ENCODE results near the gene ALDH1A2. TPM values are rescaled to one million over a fixed set of nuclear protein-coding genes. Genes with fewer than 3 reads are reported as not detected.

ALDH1A2 gene
- total and polyA plus RNA-seq, 8 donors = 1.6 to 6.6 (median 3.4) TPM

DNA sequence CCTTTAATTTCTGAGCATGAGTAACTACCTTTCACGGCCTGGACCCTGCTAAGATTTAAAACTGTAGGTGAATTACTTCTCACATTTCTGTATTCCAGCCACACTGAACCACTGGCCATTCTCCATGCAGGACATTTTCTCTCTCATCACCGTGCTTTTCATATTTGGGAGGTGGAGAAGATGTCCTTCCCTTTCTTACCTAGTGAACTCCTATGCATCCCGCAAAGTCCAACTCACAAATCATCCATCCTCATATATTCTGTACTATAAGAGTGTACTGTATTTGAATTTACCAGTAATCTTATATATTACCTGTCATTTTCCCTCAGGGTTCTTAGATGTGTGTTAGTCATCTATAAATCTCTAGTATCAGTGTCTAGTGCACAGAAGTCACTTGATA lies 139.9 kb downstream of the ALDH1A2 start:
- intact Hi-C loops (cut with DNase I) = no loop called here
- Histone ChIP-seq H3K9me3 (no peaks in the 10 kb centered on the region), H3K36me3 (no peaks in the 10 kb centered on the region), H3K27me3 (no peaks in the 10 kb centered on the region), H3K27ac (no peak overlapping the region), H3K4me3 (no peak overlapping the region), H3K4me1 (peaks cover 9 to 24% (median 16%) of the 10 kb centered on the region in 3 donors)
- FAIRE-seq = no peak
- TF ChIP-seq, protein P1, sequence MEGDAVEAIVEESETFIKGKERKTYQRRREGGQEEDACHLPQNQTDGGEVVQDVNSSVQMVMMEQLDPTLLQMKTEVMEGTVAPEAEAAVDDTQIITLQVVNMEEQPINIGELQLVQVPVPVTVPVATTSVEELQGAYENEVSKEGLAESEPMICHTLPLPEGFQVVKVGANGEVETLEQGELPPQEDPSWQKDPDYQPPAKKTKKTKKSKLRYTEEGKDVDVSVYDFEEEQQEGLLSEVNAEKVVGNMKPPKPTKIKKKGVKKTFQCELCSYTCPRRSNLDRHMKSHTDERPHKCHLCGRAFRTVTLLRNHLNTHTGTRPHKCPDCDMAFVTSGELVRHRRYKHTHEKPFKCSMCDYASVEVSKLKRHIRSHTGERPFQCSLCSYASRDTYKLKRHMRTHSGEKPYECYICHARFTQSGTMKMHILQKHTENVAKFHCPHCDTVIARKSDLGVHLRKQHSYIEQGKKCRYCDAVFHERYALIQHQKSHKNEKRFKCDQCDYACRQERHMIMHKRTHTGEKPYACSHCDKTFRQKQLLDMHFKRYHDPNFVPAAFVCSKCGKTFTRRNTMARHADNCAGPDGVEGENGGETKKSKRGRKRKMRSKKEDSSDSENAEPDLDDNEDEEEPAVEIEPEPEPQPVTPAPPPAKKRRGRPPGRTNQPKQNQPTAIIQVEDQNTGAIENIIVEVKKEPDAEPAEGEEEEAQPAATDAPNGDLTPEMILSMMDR (IDR thresholded peaks at IDR 0.05) = no peak
- 90 to 93% methylated on average over 3 of the region's 3 CpGs for WGBS, 2 donors
- DNase-seq = no peak
- ATAC-seq = no peak

DNA sequence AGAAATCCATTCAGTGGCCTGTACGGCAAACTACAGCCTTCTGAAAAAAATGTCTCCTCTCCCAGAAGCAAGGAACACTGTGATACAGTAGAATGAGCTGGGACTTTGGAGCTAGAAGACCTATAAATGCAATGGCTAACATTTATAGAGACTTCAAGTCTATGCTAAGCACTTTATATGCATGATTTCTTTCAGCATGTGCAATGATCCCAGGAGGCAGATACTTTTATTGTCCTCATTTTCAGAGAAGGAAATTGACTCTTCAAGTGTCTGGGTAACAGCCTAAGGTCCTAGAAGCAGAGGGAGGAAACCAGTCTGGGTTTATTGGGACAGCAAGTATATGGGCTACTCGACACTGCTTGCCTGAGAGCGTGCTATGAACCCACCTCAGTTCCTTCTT lies 140.9 kb downstream of the ALDH1A2 start:
- FAIRE-seq = no peak
- no peak for ATAC-seq

DNA sequence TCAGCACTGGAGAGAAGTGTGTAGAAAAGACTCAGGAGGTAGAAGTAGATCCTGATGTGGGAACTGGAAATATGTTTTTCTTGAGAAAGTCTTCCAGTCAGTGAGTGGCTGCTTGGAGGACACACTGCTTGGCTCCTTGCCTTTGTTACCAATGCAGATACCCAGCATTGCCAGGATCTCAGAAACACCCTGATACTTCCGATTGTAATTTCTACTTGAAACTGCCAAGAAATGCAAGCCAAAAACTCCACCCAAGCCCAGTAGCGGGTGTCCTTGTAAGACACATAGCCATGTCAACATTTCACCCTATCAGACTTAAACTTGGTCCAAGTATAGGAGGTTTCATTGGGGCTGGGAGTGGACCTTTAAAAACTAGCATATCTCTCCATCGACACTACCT lies 141.8 kb downstream of the ALDH1A2 start:
- no peaks in the 10 kb centered on the region for H3K27me3 ChIP-seq
- intact Hi-C loops (cut with DNase I) = no loop called here
- peak overlapping the region in 1 of 4 donors; percentile 2 for H3K4me3 ChIP-seq
- TF ChIP-seq, protein P1 (IDR thresholded peaks at IDR 0.05) = no peak
- H3K9me3 ChIP-seq = no peaks in the 10 kb centered on the region
- ATAC-seq (peak; percentile 39 to 66 (median 56)), FAIRE-seq (no peak), DNase-seq (peak in 3 of 6 donors; percentile 28 to 37 (median 36))
- no peaks in the 10 kb centered on the region for H3K36me3 ChIP-seq
- WGBS, 2 donors = 13 to 19% methylated on average over 3 of the region's 3 CpGs
- H3K4me1 ChIP-seq = peaks cover 9 to 24% (median 16%) of the 10 kb centered on the region in 3 donors
- H3K27ac ChIP-seq = peak overlapping the region in 3 of 4 donors; percentile 43 to 91 (median 87)

More for the DNA sequence above, 140.9 kb downstream of the ALDH1A2 start:
- H3K4me3 ChIP-seq = no peak overlapping the region
- WGBS, 2 donors = 81 to 89% methylated on average over 3 of the region's 3 CpGs
- H3K4me1 ChIP-seq = peaks cover 9 to 24% (median 16%) of the 10 kb centered on the region in 3 donors
- H3K27ac ChIP-seq = peak overlapping the region in 2 of 4 donors; percentile 87 to 91
- intact Hi-C loops (cut with DNase I) = no loop called here
- no peaks in the 10 kb centered on the region for H3K9me3 ChIP-seq
- H3K36me3 ChIP-seq = no peaks in the 10 kb centered on the region
- H3K27me3 ChIP-seq = no peaks in the 10 kb centered on the region
- TF ChIP-seq, protein P1 (IDR thresholded peaks at IDR 0.05) = no peak
- no peak for DNase-seq

DNA sequence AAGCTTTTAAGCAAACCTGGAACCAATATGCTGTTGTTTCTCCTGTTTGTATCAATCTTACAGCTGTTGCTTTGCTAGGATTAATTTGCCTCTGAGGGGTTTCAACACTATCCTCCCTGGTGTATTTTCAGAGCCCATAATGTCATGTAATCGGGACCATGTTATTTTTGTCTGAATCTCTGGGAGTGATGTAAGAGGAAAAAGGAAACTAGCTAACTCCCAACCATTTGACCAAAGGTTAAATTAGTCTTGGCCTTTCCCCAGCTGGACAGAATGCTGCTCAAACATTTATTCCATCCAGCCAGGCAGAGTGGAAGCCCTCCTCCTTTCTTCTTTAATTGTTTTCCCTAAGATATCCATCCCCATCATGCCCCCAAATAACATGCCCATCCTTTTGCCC lies 142.2 kb downstream of the ALDH1A2 start:
- Histone ChIP-seq H3K4me1 (peaks cover 9 to 24% (median 16%) of the 10 kb centered on the region in 3 donors), H3K36me3 (no peaks in the 10 kb centered on the region), H3K9me3 (no peaks in the 10 kb centered on the region), H3K4me3 (peak overlapping the region in 1 of 4 donors; percentile 2), H3K27me3 (no peaks in the 10 kb centered on the region), H3K27ac (peak overlapping the region; percentile 35 to 91 (median 65))
- intact Hi-C loops (cut with DNase I) = no loop called here
- 5 to 8% methylated on average over 1 of the region's 1 CpG for WGBS, 2 donors
- ATAC-seq (peak; percentile 76 to 88 (median 82)), DNase-seq (peak in 3 of 6 donors; percentile 31 to 47 (median 34)), FAIRE-seq (no peak)
- TF ChIP-seq, protein P1 (IDR thresholded peaks at IDR 0.05) = no peak

DNA sequence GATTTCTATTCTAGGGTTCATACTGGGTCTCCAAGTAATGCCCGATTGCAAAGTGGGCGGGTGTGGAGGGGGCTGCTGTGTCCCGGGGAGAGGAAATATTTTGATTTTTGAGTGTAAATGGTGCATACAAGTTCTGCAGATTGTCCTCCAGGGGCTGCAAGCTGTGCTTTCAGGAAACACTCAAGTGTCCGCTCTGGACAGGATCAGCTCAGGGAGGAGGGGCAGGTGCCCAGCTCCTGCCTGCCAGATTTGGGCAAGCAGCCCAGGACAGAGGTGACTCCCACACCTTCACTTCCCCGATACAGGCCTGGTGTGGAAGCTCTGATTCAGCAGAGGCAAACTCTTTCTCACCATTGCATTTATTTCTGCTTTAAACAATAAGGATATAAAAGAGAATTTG lies 142.7 kb downstream of the ALDH1A2 start:
- H3K9me3 ChIP-seq = no peaks in the 10 kb centered on the region
- WGBS, 2 donors = 8 to 9% methylated on average over 5 of the region's 5 CpGs
- no peak for FAIRE-seq
- peak overlapping the region; percentile 35 to 91 (median 65) for H3K27ac ChIP-seq
- peak; percentile 79 to 93 (median 88) for DNase-seq
- H3K4me3 ChIP-seq = no peak overlapping the region
- intact Hi-C loops (cut with DNase I) = no loop called here
- TF ChIP-seq, protein P1 (IDR thresholded peaks at IDR 0.05) = no peak
- no peaks in the 10 kb centered on the region for H3K36me3 ChIP-seq
- H3K4me1 ChIP-seq = peaks cover 9 to 24% (median 16%) of the 10 kb centered on the region in 3 donors
- H3K27me3 ChIP-seq = no peaks in the 10 kb centered on the region
- peak; percentile 95 to 99 (median 97) for ATAC-seq
